HG03139 (cell line): ENCODE measurements around the gene TMEM184A.

Experiments
- ATAC-seq: cut with Tn5 transposase; IDR thresholded peaks from one replicate; pipeline ENCODE4 v1.9.1; 2021; ENCODE audit not compliant: unreplicated experiment

Gene TMEM184A

GRCh38 chr7:1553512-1554210 lies 2.3 kb downstream of the TMEM184A start:
- ATAC-seq, result no peak

DNA sequence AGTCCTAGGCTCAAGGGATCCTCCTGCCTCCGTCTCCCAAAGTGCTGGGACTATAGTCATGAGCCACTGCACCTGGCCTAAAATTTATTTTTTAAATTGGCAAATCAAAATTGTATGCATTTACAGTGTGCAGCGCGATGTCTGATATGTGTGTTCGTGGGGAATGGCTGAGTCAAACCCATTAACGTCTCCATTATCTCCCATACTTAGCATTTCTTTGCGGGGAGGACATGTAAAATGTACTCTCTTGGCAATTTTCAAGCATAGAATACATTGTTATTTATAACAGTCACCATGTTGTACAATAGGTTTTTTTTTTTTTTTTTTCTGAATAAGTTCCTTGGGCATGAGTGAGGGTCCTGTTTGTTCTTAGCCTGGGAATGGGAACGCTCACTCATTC lies 3.8 kb downstream of the TMEM184A start:
- ATAC-seq, result no peak

- ATAC-seq, result no peak
Measured at GRCh38 chr7:1550846-1551155, 5.2 kb downstream of the TMEM184A start.

DNA sequence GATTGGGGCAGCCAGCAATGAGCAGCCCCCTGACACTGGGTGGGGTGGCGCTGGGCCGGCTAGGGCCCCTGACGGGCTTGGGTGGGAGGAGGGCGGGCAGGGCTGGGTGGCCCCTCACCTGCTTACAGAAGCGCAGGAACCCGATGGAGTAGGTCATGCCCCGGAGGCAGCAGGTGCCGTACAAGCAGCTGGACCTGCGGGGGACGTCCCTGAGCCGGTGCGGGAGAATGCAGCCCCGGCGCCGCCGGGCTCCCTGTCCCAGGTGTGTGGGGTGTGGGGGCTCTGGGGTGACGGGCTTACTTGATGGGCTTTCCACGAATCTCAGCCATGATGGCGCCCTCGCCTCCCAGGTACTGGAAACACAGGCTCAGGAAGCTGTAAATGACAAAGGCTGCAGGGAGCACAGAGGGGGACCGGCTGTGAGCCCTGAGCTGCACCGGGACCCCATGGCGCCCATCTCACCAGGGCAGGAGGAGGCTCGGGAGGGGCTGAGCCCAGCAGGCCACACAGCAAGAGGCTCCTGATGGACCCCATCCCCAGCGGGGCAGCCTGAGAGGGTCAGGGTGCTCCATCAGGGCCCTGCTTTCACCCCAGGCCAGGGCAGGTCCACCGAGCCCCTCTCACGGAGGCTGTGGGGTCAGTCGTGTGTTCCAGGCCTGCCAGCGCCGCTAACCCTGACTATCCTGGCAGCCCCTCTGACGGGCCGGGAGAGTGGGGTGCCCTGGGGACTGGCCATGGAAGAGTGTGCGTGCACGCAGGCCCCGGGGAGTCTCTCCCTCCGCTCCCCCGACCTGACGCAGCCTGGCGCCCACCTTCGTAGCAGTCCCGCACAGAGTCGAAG lies 5.8 kb downstream of the TMEM184A start:
- ATAC-seq, result no peak

DNA sequence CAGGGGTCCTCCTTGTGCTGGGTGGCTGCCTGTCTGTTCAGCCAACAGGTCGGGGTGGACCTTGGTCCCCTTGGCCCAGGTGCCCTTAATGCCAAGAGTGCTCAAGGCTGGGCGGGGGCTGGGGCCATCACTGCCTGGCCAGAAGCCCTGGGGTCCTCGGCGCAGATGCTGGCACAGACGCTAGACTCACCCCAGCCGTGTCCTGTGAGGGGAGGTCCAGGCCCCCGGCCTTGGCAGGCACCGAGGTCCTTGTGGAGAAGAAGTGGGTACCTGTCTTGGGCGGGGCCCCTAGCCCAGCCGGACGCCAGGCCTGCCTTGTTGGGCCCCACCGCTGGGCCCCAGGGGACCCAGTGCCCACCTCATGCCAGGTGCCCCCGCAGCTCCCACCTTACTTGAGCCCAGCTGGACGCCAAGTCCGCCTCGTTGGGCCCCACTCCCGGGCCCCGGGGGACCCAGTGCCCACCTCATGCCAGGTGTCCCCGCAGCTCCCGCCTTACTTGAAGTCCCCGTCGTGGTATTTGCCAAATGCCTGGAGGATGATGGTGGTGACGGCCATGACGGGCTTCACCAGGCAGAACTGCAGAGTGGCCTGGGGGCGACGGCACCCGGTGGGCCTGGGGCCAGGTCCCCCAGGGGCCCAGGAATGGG lies 6.5 kb downstream of the TMEM184A start:
- ATAC-seq, result no peak

- ATAC-seq, result no peak
Measured at GRCh38 chr7:1548944-1549343, 7.1 kb downstream of the TMEM184A start.

DNA sequence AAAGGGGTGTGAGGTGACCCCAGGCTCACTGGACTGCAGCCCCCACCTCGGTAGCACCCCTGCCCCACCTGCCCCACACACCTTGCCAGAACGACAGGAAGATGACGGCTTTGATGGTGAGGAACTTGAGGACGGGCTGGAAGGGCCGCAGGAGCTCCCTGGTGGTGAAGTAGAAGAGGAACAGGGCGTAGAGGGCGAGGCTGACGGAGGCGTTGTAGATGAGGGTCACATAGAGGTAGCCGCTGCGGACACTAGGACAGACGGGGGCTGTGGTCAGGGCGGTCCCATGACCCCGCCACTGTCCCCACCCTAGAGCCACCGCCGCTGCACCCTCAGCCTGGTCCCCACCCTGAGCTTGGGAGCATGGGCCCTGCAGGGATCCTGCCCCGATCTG lies 7.6 kb downstream of the TMEM184A start:
- ATAC-seq, result no peak

GRCh38 chr7:1547777-1548437 lies 8.1 kb downstream of the TMEM184A start:
- ATAC-seq, result no peak

DNA sequence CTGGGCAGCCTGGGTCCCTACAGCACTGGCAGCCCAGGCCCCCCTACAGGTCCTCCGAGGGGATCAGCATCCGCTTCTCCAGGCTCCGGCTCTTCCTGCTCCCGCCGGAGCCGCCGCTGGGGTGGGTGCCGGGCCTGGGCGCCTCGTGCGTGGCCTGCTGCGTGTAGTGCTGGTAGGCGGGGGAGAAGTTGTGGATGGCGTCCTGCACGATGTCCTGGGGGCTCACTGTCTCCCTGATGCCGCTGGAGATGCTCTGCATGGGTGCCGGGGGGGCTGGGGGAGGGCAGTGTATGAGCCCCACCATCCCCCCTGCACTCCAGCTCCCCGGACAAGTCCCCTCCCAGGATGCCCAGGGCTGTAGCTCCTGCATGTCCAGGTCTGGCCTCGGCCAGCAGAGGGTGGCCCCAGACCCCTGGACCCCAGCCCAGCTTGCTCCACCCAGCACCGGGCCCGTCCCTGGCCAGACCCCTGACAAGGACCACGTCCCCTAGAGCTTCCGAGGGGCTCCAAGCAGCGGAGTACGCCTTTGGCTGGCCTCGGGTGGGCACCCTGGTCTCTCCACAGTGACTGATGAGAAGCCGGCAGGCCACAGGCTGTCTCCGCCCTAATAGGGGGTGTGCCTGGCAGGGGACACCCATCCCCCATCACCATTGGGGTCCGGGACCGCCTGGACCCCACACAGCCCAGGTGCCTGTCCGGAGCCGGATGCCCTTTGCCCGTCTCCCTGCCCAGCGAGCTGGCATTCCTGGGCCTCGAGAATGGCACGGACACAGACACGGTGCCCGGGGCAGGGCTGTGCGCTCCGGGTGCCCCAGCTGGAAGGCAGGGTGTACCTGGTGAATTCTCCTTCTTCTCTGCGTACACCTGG lies 8.9 kb downstream of the TMEM184A start:
- no peak for ATAC-seq

GRCh38 chr7:1546274-1546908 lies 9.6 kb downstream of the TMEM184A start:
- no peak for ATAC-seq

DNA sequence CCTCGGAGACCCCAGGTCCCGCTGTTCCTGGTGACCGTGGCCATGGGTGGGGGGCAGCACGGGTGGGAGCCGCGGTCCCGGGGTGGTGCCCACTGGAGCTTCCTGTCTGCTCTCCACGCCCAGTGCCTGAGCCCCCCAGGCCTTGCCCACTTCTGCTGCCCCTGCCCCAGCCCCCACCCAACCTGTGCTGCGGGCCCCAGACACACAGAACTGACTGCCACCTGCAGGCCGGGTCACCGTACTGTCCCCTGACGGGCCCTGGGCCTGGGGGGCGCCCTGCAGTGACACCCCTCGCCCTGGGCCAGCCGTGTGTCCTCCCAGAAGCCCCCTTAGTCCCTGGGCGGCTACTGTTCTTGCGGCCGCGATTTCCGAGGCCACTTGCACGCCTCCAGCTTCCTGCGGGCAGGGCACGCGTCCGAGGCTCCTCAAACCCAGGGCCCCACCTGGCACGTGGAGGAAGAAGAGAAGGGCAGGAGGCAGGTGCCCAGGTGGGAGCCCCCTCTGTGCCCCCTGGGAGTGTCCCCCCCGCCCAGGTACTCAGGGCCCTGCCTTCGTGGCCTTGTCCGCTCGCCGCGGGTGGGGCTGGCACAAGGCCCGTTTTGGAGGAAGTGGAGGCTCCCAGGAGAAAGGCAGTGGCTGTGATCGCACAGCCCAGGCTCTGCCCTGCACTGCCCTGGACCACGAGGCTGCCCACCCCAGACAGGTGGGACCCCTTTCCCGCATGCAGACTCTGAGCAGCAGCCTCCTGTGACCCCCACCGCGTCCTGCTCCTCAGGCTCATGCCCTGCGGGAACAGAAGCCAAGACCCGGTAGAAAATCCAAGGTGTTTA lies 10.4 kb downstream of the TMEM184A start:
- no peak for ATAC-seq

DNA sequence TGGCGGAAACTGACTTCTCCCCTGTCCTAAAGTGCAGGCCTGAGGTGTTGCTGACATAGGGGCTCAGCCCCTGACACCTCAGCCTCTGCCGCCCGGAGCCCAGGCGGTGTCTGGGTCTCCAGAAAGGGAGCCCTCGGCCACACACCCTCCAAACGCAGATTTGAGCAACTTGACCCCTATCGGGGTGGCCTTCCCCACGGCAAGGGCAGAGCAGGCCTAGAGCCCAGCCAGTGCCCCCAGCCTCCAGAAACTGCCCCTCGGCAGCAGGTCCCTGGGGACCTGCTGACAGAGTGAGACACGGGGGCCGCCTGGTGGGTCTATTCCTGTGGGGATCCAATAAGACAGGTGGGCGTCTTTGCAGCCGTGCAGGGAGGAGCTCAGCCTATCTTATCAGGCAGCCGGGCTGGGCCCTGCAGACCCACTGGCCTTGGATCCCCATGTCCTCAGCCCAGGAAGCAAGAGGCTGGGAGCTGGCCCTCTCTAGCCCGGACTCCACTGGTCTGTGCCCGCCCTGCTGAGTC lies 11.0 kb downstream of the TMEM184A start:
- no peak for ATAC-seq

DNA sequence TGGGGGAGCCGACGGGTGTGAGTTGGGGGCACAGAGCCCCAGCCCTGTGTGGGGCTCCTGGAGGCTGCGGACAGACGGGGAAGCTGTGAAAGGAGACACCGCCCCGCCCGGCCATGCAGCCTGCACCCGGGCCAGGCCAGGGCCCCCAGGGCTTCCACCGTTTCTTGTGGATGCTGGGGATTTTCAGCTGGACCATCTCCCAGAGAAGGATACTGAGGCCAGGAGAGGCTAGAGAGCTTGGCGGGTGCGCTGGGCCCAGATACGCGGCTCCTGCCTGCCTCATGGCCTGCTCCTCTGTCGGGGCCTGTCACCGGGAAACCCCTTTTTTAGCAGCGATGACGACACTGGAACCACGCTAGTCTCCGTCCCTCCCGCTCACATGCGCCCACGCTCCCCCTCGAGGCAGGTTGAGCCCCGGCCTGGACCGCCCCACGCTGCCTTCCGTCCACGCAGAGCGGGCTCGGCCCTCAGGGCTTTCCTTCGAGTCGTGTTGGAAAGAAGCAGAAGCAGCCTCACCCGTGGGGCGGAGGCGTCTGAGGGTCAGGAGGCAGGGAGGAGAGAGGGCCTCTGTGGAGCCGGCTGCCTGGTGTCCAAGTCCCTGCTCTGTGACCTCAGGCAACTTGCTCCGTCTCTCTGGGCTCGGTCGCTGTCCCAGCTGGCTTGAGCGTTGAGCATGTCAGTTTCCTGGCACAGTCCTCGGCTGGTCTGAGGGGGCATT lies 11.7 kb downstream of the TMEM184A start:
- ATAC-seq, result no peak

GRCh38 chr7:1543826-1544177 lies 12.2 kb downstream of the TMEM184A start:
- no peak for ATAC-seq

GRCh38 chr7:1542841-1543747 lies 12.9 kb downstream of the TMEM184A start:
- ATAC-seq, result no peak

- no peak for ATAC-seq
Measured at GRCh38 chr7:1542329-1542728, 13.7 kb downstream of the TMEM184A start.

- ATAC-seq, result no peak
Measured at GRCh38 chr7:1541431-1542162, 14.4 kb downstream of the TMEM184A start.
